OCI-LY1 (cell line): ENCODE data around the gene PPP1R36.

ENCODE experiments used
- CTCF ChIP-seq: fragments of 200-600 bp; sonication (generic), shearing (Covaris generic); IDR thresholded peaks from 2 replicates; pipeline ENCODE4 v1.5.1; 2017; ENCODE audit warnings: mild to moderate bottlenecking, antibody characterized with exemption, low read length, moderate library complexity, mixed read lengths
- EZH2 ChIP-seq: fragments of 200-600 bp; sonication (generic), shearing (Covaris generic); IDR thresholded peaks from 2 replicates; pipeline ENCODE4 v1.8.0; 2017; ENCODE audit warnings: borderline replicate concordance, mixed run types, mild to moderate bottlenecking, antibody characterized with exemption, low read length, moderate library complexity, mixed read lengths

GRCh38 chr14:64625386-64626232 is 75.8 kb downstream of the PPP1R36 start:
- TF ChIP-seq EZH2 (no peak), CTCF (no peak)
